Esophagus squamous epithelium (tissue), 5 donors: ENCODE data around the gene SURF2. TPM values are rescaled to one million over a fixed set of nuclear protein-coding genes. Genes with fewer than 3 reads are reported as not detected.

Experiments used
- DNase-seq: peaks from one replicate; lab custom pipeline; 2025; lab: John Stamatoyannopoulos, UW
- H3K27ac ChIP-seq, 4 donors: fragments of 200-600 bp; sonication (generic); one replicate each; pipeline ENCODE4 v1.5.1; 2016 to 2019; ENCODE audit warnings: mild to moderate bottlenecking in 1 of 4
- H3K27me3 ChIP-seq, 4 donors: fragments of 200-600 bp; sonication (generic); 1 replicate in 3 of 4; 2 replicates in 1 of 4; pipeline versions ENCODE4 v1.5.1 to v1.6.0; 2017 to 2021; ENCODE audit warnings: antibody characterized with exemption in 1 of 4
- H3K36me3 ChIP-seq, 3 donors: fragments of 200-600 bp; sonication (generic); one replicate each; pipeline ENCODE4 v1.5.1; 2016 to 2019
- H3K4me1 ChIP-seq, 3 donors: fragments of 200-600 bp; sonication (generic); one replicate each; pipeline ENCODE4 v1.5.1; 2017 to 2019
- H3K4me3 ChIP-seq, 4 donors: fragments of 200-600 bp; sonication (generic); 1 replicate in 3 of 4; 2 replicates in 1 of 4; pipeline ENCODE4 v1.5.1; 2016 to 2019; ENCODE audit warnings: mild to moderate bottlenecking in 2 of 4, moderate library complexity in 1 of 4
- H3K9me3 ChIP-seq, 3 donors: fragments of 200-600 bp; sonication (generic); one replicate each; pipeline ENCODE4 v1.5.1; 2016 to 2019
- POLR2A ChIP-seq, 4 donors: fragments of 450-650 bp; IDR thresholded peaks; one replicate each; pipeline ENCODE4 v1.6.1; 2017; ENCODE audit warnings: antibody characterized with exemption in 4 of 4, mild to moderate bottlenecking in 4 of 4, moderate library complexity in 3 of 4
- WGBS, 2 donors: methylation state at CpG; one replicate each; pipeline ENCODE4 v1.1.5; 2018; 5-methylcytosine and 5-hydroxymethylcytosine counted together
- intact Hi-C: fragments of 100-400 bp; cut with DNase I; formaldehyde crosslinking; loops from one replicate; pipeline ENCODE4 v1.15.0; 2022
- total RNA-seq, 4 donors: library from RNA; depleted of rRNA; stranded (reverse); fragments of >200 nt; gene quantifications; one replicate each; pipeline ENCODE4 v1.1.0, GENCODE V29; 2016
- TF ChIP-seq, protein P1 (sequence below), 6 experiments: fragments of 450-650 bp in 4 of 6; fragments of 200-600 bp in 2 of 6; sonication (generic) in 2 of 6; IDR thresholded peaks; one replicate each; pipeline ENCODE4 v1.5.1; 2016 to 2019; ENCODE audit warnings: antibody characterized with exemption in 6 of 6, mild to moderate bottlenecking in 4 of 6, moderate library complexity in 4 of 6
- donor health status: DM: yes; HTN: yes; CAD: no.

SURF2 gene
- total RNA-seq, 4 donors from 2014 or later, result 30.1 to 36.8 (median 33.6) TPM

DNA sequence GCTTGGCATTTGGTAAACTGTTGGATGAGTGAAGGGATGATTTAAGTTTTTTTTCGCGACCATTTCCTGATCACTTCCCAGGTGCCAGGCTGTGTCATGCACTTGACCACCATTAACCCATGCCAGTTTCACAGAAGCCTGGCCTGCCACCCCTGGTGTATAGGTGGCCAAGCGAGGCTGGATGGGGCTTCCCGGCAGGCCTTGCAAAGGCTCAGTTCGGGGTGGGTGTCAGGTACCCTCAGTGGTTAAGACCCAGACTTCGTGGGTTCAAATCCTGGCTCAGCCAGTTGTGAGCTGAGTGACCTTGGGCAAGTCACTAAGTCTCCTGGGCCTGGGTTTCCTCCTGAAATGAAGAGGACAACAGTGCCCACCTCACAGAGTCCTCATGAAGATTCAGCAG lies 10.8 kb upstream of the SURF2 start:
- 84 to 95% methylated on average over 5 of the region's 6 CpGs for WGBS, 2 donors

GRCh38 chr9:133346021-133346785 lies 10.1 kb upstream of the SURF2 start:
- DNase-seq, result no peak
- Histone ChIP-seq H3K27me3 (no peaks in the 10 kb centered on the region), H3K9me3 (no peaks in the 10 kb centered on the region), H3K36me3 (peaks cover 40 to 75% (median 43%) of the 10 kb centered on the region in 3 donors), H3K4me1 (peaks cover 16 to 64% (median 24%) of the 10 kb centered on the region in 3 donors), H3K27ac (peak overlapping the region; percentile 93 to 96 (median 95)), H3K4me3 (peak overlapping the region in 3 of 4 donors; percentile 90 to 97 (median 95))
- intact Hi-C loops, result no loop called here
- WGBS, 2 donors, result 68 to 75% methylated on average over 6 to 7 of the region's 15 CpGs
- TF ChIP-seq, protein P1, sequence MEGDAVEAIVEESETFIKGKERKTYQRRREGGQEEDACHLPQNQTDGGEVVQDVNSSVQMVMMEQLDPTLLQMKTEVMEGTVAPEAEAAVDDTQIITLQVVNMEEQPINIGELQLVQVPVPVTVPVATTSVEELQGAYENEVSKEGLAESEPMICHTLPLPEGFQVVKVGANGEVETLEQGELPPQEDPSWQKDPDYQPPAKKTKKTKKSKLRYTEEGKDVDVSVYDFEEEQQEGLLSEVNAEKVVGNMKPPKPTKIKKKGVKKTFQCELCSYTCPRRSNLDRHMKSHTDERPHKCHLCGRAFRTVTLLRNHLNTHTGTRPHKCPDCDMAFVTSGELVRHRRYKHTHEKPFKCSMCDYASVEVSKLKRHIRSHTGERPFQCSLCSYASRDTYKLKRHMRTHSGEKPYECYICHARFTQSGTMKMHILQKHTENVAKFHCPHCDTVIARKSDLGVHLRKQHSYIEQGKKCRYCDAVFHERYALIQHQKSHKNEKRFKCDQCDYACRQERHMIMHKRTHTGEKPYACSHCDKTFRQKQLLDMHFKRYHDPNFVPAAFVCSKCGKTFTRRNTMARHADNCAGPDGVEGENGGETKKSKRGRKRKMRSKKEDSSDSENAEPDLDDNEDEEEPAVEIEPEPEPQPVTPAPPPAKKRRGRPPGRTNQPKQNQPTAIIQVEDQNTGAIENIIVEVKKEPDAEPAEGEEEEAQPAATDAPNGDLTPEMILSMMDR (IDR thresholded peaks at IDR 0.05), result no peak
- TF ChIP-seq POLR2A (IDR thresholded peaks at IDR 0.05), result no peak

More for the DNA sequence above, 10.8 kb upstream of the SURF2 start:
- Histone ChIP-seq H3K36me3 (peaks cover 34 to 75% (median 38%) of the 10 kb centered on the region in 3 donors), H3K27ac (no peak overlapping the region), H3K4me1 (peaks cover 16 to 65% (median 24%) of the 10 kb centered on the region in 3 donors), H3K27me3 (no peaks in the 10 kb centered on the region), H3K9me3 (no peaks in the 10 kb centered on the region), H3K4me3 (no peak overlapping the region)
- DNase-seq, result no peak
- intact Hi-C loops, result no loop called here
- TF ChIP-seq POLR2A (IDR thresholded peaks at IDR 0.05), result no peak

GRCh38 chr9:133347515-133347984 lies 8.8 kb upstream of the SURF2 start:
- TF ChIP-seq, protein P1 (IDR thresholded peaks at IDR 0.05), result peak in 1 of 6 experiments; percentile 9
- TF ChIP-seq POLR2A (IDR thresholded peaks at IDR 0.05), result no peak
- peak overlapping the region; percentile 93 to 96 (median 95) for H3K27ac ChIP-seq
- peak overlapping the region; percentile 81 to 97 (median 92) for H3K4me3 ChIP-seq
- 0% methylated on average over 10 to 15 of the region's 41 CpGs for WGBS, 2 donors
- no peaks in the 10 kb centered on the region for H3K27me3 ChIP-seq
- no peaks in the 10 kb centered on the region for H3K9me3 ChIP-seq
- no peak for DNase-seq
- intact Hi-C loops, result no loop called here
- H3K36me3 ChIP-seq, result peaks cover 51 to 75% (median 54%) of the 10 kb centered on the region in 3 donors
- peaks cover 16 to 60% (median 24%) of the 10 kb centered on the region in 3 donors for H3K4me1 ChIP-seq

- intact Hi-C loops, result no loop called here
- DNase-seq, result peak; percentile 75
- peak within 1 kb of the TSS; percentile 81 to 97 (median 92) for H3K4me3 ChIP-seq
- WGBS, 2 donors, result 0 to 1% methylated on average over 24 to 46 of the region's 64 CpGs
- H3K27me3 ChIP-seq, result no peaks in the 10 kb centered on the region
- H3K4me1 ChIP-seq, result peaks cover 16 to 58% (median 24%) of the 10 kb centered on the region in 3 donors
- peak within 1 kb of the TSS; percentile 93 to 96 (median 95) for H3K27ac ChIP-seq
- TF ChIP-seq, protein P1 (IDR thresholded peaks at IDR 0.05), result peak in 2 of 6 experiments; percentile 5 to 53
- TF ChIP-seq POLR2A (IDR thresholded peaks at IDR 0.05), result peak in 3 of 4 donors; percentile 70 to 89 (median 89)
- H3K36me3 ChIP-seq, result peaks cover 45 to 75% (median 53%) of the 10 kb centered on the region in 3 donors
- H3K9me3 ChIP-seq, result no peaks in the 10 kb centered on the region
Measured at GRCh38 chr9:133347985-133348717, 8.2 kb upstream of the SURF2 start, which contains the start of the genes MED22 and RPL7A. TSS of gene MED22 (minus strand) at chr9:133348131. CDS start at chr9:133346662, 1,469 bp downstream. TSS of gene RPL7A (plus strand) at chr9:133348218. CDS start at chr9:133348244, 26 bp downstream.
